NCI-H82 (cell line): Measurements from ENCODE around the gene NOMO2.
"Not testable (repeated sequence)": the region's sequence is repeated elsewhere in the genome, so short reads cannot be mapped to it uniquely, and the experiment has no call there.

Experiments
- DNase-seq: peaks from one replicate; lab custom pipeline; 2025; lab: John Stamatoyannopoulos, UW

The NOMO2 gene, protein sequence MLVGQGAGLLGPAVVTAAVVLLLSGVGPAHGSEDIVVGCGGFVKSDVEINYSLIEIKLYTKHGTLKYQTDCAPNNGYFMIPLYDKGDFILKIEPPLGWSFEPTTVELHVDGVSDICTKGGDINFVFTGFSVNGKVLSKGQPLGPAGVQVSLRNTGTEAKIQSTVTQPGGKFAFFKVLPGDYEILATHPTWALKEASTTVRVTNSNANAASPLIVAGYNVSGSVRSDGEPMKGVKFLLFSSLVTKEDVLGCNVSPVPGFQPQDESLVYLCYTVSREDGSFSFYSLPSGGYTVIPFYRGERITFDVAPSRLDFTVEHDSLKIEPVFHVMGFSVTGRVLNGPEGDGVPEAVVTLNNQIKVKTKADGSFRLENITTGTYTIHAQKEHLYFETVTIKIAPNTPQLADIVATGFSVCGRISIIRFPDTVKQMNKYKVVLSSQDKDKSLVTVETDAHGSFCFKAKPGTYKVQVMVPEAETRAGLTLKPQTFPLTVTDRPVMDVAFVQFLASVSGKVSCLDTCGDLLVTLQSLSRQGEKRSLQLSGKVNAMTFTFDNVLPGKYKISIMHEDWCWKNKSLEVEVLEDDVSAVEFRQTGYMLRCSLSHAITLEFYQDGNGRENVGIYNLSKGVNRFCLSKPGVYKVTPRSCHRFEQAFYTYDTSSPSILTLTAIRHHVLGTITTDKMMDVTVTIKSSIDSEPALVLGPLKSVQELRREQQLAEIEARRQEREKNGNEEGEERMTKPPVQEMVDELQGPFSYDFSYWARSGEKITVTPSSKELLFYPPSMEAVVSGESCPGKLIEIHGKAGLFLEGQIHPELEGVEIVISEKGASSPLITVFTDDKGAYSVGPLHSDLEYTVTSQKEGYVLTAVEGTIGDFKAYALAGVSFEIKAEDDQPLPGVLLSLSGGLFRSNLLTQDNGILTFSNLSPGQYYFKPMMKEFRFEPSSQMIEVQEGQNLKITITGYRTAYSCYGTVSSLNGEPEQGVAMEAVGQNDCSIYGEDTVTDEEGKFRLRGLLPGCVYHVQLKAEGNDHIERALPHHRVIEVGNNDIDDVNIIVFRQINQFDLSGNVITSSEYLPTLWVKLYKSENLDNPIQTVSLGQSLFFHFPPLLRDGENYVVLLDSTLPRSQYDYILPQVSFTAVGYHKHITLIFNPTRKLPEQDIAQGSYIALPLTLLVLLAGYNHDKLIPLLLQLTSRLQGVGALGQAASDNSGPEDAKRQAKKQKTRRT

DNA sequence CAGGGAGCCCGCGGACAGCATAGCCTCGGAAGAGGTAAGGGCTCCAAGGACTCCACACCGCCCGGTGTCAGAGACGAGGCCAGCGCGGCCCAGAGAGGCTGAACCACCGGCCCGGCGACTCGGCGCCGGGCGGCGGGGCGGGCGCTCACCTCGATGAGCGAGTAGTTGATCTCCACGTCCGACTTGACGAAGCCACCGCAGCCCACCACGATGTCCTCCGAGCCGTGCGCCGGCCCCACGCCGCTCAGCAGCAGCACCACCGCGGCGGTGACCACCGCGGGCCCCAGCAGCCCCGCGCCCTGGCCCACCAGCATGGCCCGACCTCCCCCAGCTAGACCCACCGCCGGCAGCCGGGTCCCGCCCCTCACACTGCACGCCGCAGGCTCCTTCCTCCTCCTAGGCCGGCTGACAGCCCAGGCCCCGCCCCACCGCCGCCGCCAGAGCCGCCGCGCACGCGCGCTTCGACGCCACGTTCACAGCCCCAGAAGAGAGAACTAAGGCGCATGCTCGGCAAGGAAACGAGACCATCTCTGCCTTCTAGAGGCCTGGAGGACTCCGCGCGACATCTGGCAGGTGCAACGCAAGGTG lies at the start of gene NOMO2:
NOMO2 (minus strand) TSS at position 371 of the 588 bp plus-strand sequence; CDS start at position 314, 57 bp downstream.
- not testable (repeated sequence) for DNase-seq

DNA sequence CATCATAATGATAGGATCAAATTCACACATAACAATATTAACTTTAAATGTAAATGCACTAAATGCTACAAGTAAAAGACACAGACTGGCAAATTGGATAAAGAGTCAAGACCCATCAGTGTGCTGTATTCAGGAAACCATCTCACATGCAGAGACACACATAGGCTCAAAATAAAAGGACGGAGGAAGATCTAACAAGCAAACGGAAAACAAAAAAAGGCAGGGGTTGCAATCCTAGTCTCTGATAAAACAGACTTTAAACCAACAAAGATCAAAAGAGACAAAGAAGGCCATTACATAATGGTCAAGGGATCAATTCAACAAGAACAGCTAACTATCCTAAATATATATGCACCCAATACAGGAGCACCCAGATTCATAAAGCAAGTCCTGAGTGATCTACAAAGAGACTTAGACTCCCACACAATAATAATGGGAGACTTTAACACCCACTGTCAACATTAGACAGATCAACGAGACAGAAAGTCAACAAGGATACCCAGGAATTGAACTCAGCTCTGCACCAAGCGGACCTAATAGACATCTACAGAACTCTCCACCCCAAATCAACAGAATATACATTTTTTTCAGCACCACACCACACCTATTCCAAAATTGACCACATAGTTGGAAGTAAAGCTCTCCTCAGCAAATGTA lies 48.4 kb upstream of the NOMO2 start:
- DNase-seq = not testable (repeated sequence)

DNA sequence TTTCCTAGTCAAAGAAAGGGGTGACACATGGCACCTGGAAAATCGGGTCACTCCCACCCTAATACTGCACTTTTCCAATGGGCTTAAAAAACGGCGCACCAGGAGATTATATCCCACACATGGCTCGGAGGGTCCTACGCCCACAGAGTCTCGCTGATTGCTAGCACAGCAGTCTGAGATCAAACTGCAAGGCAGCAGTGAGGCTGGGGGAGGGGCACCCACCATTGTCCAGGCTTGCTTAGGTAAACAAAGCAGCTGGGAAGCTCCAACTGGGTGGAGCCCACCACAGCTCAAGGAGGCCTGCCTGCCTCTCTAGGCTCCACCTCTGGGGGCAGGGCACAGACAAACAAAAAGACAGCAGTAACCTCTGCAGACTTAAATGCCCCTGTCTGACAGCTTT lies 46.4 kb upstream of the NOMO2 start:
- not testable (repeated sequence) for DNase-seq

DNA sequence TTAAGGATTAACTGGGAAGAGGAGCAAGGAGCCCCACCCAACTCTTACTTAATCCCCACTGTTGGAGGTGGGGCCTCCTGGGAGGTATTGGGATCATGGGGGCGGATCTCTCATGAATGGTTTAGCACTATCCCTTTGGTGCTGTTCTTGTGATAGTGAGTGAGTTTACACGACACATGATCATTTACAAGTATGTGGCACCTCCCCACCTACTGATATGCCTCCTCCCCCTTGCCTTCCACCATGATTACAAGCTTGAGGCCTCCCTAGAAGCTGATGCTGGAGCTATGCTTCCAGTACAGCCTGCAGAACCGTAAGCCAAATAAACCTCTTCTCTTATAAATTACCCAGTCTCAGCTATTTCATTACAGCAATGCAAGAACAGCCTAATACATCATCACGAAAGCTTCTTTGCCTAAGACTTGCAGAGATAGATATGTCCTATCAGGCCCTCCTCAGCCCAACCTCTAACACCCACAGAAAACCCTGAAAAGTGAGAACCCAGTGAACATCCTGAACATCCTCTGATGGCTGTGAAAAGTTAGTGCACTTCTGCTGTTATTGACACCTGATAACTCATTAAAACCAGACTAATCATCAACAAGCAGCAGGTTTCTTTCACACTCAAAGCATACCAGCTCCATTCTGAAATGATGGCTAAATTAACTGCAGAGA lies 41.8 kb upstream of the NOMO2 start:
- peak; percentile 48 for DNase-seq

DNA sequence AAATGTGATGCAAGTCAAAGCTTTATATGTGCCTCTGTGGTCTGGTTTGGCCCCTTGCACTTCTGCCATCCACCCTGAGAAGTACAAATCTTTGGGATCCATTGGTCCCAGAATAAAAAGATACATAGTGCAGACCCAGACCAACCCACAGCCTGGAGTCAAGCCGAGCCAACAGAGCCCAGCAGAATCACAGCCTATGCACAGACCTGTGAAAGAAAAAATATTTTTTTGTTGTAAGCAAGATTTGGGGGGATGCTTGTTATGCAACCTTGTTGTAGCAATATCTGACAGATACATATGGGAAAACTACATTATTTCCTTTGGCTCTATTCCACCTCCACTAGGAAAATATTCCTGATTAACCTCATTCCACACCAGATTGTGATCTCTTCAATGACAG lies 36.7 kb upstream of the NOMO2 start:
- not testable (repeated sequence) for DNase-seq

DNA sequence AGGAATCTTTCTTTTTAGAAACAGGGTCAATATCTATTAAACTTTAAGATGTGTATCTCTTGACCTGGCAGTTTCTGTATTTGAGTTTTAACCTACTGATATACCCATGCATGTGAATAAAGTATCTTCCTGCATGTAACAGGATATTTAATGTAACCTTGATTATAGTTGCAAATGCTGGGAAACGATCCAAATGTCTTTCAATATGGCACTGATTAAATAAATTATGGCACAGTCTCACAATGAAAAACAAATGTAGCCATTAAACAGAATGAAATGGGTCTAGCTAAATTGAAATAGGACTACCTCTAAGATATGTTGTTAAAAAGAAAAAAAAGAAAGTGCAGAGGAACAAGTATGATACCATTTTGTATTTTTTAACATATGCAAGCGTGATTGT lies 35.8 kb upstream of the NOMO2 start:
- not testable (repeated sequence) for DNase-seq

DNA sequence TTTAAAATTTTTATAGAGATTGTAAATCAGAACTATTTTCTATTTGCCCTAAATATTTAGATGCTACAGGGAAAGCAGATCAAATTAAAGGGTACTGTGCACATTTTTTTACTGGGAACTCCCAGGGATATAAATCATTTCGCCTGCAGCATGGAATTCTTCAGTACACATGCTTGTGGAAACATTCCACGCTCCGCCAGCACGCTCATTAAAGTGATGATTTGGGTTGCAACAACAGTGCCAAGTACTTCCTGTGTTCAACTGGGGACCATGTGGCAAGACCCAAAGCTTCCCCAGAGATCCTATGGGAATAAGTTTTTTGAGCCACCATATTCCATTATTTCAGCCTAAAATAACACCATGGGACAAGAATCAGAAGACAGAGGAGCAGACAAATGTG lies 35.4 kb upstream of the NOMO2 start:
- not testable (repeated sequence) for DNase-seq

DNA sequence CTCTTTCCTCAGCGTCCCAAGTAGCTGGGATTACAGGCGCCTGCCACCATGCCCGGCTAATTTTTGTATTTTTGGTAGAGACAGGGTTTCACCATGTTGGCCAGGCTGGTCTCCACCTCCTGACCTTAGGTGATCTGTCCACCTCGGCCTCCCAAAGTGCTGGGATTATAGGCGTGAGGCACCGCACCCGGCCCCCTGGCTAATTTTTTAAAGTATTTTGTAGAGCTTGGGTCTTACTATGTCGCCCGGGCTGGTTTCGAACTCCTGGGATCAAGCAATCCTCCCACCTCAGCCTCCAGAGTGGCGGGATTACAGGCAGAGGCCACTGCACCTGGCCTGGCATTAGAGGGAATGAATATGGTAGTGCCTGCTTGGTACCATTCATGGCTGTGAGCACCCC lies 33.9 kb upstream of the NOMO2 start:
- DNase-seq = not testable (repeated sequence)

DNA sequence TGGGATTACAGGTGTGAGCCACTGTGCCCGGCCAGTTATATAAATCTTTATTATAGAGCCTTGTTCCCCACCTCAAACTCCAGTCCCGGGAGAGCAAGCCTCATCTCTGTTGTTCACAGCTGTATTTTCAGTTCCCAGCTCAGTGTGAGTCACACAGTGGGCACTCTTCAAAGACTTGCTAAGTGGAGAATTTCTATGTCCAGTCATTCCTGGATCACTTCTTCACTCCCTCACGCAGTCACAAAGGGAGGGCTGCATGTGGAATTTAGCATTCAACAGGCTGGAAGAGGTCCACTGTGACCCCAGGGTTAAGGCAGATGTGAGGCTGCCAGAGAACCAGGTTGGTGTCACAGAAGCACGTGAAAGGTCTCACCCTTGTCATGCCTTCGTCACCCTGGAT lies 33.0 kb upstream of the NOMO2 start:
- DNase-seq = not testable (repeated sequence)

DNA sequence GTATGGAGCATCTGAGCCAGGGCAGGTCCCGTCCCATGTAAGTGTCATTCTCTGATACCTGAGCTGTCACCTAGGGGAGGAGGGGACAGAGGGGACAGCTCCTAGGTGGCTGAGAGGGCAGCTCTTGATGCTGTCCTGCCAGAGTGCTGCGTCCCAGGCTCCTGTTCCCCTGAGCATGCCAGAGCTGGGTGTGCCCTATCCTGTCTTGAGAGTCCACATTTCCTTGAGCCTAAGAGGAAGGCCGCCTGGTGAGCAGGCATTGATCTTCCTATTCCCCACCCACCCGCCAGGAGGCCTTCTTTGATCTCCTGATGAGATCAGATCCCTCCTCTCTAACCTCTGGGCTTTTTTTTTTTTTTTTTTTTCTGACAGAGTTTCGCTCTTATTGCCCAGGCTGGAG lies 32.0 kb upstream of the NOMO2 start:
- DNase-seq = peak; percentile 18

DNA sequence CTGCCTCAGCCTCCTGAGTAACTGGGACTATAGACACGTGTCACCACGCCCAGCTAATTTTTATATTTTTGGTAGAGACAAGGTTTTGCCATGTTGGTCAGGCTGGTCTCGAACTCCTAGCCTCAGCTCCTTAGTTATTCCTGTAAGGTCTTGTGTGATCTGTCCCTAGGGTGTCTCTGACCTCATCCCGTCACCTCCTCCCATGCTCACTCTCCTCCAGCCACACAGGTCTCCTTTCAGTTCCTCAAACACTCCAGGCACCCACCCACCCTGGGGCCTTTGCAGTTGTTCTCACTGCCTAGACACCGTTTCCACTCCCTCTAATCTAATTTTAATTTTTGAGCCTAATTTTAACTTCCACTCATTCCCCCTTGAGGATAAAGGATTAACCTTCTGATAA lies 31.1 kb upstream of the NOMO2 start:
- DNase-seq = not testable (repeated sequence)

DNA sequence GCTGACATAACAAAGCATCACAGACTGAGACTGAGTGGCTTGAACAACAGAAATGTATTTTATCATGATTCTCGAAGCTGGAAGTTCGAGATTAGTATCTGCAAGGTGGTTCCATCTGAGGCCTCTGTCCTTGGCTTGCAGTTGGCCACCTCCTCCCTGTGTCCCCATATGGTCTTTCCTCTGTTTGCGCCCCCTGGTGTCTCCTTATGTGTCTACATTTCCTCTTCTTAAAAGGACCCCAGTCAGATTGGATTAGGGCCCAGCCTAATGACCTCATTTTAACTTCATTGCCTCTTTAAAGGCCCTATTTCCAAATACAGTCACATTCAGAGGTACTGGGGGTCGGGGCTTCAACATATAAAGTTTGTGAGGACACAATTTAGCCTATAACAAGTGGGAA lies 30.0 kb upstream of the NOMO2 start:
- peak; percentile 84 for DNase-seq

DNA sequence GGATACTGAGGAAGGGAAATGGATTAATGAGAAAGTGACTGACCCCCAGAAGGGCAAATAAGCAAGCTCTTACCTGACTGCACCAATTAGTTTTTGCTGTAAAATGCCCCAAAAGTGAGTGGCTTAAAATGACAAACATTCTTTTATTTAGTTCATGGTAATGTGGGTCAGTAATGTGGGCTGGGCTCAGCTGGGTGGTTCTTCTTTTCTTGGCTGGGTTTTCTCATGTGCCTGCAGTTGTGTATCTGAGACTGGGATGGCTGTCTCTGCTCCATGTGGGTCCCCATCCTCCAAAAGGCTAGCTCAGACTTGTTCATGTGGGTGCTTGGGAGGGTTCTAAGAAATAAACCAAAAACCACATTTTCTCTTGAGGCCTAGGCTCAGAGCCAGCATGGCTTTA lies 29.5 kb upstream of the NOMO2 start:
- DNase-seq = not testable (repeated sequence)

DNA sequence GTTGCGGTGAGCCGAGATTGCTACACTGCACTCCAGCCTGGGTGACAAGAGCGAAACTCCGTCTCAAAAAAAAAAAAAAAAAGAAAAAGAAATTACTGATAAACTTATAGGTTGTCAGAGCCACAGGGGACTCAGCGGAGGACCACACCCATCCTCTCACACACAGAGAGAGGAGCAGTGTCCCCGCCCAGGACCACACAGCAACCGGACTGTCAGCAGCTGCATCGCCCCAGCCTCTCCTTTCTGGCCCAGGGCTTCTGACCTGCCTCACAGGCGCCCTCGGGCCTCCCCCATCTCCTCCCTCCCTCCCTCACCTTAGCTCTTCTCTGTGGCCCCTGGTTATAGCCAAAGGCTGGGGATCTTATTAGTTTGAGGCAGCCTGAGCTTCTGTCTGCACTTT lies 27.9 kb upstream of the NOMO2 start:
- not testable (repeated sequence) for DNase-seq

DNA sequence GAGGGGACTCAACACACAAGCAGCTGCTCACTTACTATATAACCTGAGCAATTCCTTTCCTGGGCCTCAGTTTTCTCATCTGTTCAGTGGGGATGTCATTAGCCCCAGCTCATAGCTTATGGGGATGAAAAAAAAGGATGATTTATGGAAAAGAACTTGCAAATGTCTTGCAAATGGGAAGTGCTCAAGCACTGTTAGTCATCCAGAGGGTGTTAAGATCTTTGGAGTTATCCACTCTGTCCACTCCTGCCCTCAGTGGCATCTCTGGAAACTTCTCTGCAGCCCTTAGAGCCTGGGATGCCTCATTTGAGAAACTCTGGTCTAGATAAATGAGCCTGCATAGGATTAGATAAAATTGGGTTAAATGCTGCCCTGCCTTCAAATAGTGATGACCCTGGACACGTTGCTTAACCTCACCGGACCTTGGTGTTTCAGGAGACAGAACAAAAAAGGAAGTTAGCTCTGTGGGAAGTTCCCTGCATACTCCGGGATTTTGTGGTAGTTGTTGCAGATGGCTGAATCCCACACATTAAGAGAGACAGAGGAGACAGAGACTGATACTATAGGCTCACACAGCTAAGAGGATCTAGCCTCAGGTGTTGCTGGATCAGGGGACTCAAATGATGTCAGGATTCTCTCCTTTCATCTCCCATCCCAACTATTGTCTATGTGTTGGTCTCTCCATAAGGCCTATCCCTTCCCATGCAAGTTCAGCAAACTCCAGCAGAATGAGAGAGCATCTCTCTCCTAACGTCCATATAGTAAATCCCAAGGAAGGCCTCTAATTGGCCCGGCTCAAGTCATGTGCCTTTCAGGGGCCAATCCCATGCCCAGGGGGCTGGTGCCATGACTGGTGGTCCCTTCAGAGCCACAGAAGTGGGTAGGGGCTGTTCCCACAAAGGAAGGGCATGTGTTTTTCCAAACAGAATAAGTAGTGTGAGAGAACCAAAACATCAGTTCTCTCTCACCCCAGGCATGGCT lies 25.0 kb upstream of the NOMO2 start:
- DNase-seq = not testable (repeated sequence)

DNA sequence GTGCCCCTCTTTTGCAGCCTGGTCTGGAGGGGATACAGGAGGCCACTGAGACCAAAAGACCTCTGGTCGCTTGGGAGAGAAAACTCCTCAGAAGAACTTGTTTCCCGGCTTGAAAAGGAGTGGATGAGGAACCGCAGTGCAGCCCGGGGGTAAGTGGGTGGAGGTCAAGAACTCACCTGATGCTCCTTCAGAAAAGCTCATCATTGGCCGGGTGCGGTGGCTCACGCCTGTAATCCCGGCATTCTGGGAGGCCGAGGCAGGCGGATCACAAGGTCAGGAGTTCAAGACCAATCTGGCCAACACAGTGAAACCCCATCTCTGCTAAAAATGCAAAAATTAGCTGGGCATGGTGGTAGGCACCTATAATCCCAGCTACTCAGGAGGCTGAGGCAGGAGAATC lies 23.9 kb upstream of the NOMO2 start:
- DNase-seq = not testable (repeated sequence)

DNA sequence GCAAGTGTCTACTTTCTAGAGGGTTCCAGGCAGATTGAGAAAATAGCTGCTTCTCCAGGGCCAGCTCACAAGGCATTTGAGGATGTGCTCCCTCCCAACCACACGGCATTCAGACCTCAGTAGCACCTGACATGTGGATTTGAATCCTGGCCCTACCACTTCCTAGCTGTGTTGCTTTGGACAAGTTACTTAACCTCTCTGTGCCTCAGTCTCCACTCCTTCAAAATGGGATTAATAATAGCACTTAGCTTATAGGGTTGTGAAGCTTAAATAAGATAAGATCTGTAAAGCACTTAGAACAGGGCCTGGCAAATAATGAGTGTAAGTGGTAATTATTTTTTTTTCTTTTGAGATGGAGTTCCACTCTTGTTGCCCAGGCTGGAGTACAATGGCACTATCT lies 21.0 kb upstream of the NOMO2 start:
- no peak for DNase-seq

DNA sequence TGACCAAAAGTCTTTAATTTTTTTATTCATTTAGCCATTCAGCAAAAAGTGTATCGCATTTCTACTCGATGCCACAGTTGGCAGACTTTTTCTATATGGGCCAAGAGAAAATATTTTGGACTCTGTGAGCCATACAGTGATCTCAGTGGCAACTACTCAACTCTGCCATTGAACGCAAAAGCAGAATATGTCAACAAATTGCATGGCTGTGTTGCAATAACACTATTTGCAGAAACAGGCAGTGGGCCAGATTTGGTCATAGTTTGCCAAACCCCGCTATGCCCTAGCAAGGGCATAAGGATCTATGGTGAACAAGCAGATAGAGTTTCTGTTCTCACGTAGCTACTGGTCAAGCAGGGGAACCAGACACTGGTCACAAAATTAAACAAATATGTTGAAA lies 18.5 kb upstream of the NOMO2 start:
- DNase-seq = not testable (repeated sequence)

DNA sequence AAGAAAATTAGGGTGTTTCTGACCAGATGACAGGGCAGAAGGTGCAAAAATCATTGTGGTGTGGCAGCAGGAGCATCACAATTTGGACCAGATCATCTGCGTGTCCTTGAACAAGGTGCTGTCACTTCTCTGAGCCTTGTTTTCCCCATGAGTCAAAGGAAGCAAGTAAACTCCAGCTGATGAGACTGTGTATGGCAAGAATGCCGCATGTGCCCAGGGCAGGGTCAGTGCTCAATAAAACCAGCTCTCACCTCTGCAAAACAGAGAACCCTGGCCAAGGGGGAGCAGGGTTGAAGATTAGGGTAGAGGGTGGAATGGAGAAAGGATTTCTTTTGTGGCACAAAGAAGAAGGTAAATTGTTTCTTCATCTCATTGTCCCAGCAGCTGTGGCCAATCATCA lies 17.4 kb upstream of the NOMO2 start:
- not testable (repeated sequence) for DNase-seq
